Tibial artery (tissue), 4 donors: ENCODE results near the gene LRRC27.

Experiments used
- DNase-seq, 2 donors: peaks; one replicate each; pipeline ENCODE4 v3.0.0-alpha.2; 2019
- H3K27ac ChIP-seq, 2 donors: fragments of 200-600 bp; sonication (generic) in 1 of 2; 1 replicate in 1 of 2; 2 replicates in 1 of 2; pipeline ENCODE4 v1.5.1; 2018 to 2019; ENCODE audit warnings: mild to moderate bottlenecking in 1 of 2
- H3K27me3 ChIP-seq, 2 donors: fragments of 200-600 bp; sonication (generic) in 1 of 2; one replicate each; pipeline versions ENCODE4 v1.5.1 to v1.6.0; 2016 to 2019
- H3K36me3 ChIP-seq, 3 donors: fragments of 200-600 bp; sonication (generic) in 2 of 3; one replicate each; pipeline ENCODE4 v1.5.1; 2016 to 2019; ENCODE audit warnings: mild to moderate bottlenecking in 2 of 3
- H3K4me1 ChIP-seq, 4 donors: fragments of 200-600 bp; sonication (generic) in 2 of 4; 1 replicate in 3 of 4; 2 replicates in 1 of 4; pipeline ENCODE4 v1.5.1; 2016 to 2019
- H3K4me3 ChIP-seq, 2 donors: fragments of 200-600 bp; sonication (generic) in 1 of 2; 1 replicate in 1 of 2; 2 replicates in 1 of 2; pipeline ENCODE4 v1.5.1; 2018 to 2019; ENCODE audit warnings: mild to moderate bottlenecking in 2 of 2
- H3K9me3 ChIP-seq, 3 donors: fragments of 200-600 bp; sonication (generic) in 1 of 3; one replicate each; pipeline ENCODE4 v1.5.1; 2016 to 2019
- intact Hi-C: fragments of 100-400 bp; cut with DNase I; formaldehyde crosslinking; loops from one replicate; pipeline ENCODE4 v1.15.0; 2023; ENCODE audit warnings: low total_unique reads
- TF ChIP-seq, protein P1 (sequence below), 2 experiments: fragments of 200-600 bp in 1 of 2; fragments of 450-650 bp in 1 of 2; IDR thresholded peaks; one replicate each; pipeline ENCODE4 v1.5.1; 2017 to 2019; ENCODE audit warnings: antibody characterized with exemption in 2 of 2, mild to moderate bottlenecking in 1 of 2, moderate library complexity in 1 of 2

Gene LRRC27

DNA sequence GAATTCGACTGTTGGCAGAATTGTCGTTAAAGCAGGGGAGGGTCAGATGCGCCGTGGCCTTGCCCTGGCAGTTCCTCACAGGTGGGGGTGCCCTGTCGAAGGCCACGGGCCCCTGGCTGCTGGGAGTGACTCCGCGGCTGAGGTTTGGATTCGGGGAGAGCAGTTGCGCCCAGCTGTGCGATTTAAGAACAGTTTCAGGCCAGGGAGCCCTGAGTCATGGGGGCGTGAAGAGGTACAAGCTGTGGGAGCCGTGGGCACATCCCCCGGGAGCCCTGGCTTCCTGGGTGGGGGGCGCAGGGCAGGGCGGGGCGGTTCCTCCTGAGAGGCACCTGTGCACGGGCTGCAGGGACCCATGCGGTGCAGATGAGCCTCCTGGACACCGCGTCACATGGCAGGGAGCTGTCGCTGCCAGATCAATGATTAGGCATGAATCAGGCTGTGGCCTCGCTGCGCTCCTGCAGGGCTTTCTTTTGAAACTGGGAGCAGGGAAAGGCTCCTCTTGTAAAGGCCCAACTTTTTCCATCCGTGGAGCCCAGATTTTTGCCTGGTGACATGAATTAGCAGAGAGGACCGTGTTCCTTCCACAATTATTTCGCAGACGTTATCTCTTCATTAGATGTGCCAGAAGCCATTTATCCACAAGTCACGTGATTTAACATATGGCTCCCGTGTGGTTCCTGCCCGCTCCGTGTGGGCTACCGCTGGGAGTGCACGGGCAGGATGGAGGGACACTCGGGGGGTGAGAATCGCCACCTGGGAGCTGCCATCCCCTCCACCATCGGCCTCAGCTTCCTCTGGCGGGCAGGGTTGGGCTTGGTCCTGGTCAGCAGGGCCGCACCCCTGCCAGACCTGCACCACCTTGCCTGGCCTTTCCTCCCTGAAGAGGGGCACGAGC, 65.9 kb downstream of the LRRC27 start:
- Histone ChIP-seq H3K4me1 (peaks cover 0 to 57% (median 29%) of the 10 kb centered on the region in 4 donors), H3K36me3 (peaks cover 0 to under 1% (median 0%) of the 10 kb centered on the region in 3 donors), H3K27ac (peak overlapping the region; percentile 88 to 98), H3K9me3 (no peaks in the 10 kb centered on the region), H3K27me3 (no peaks in the 10 kb centered on the region), H3K4me3 (peak overlapping the region; percentile 98 to 99)
- TF ChIP-seq, protein P1, sequence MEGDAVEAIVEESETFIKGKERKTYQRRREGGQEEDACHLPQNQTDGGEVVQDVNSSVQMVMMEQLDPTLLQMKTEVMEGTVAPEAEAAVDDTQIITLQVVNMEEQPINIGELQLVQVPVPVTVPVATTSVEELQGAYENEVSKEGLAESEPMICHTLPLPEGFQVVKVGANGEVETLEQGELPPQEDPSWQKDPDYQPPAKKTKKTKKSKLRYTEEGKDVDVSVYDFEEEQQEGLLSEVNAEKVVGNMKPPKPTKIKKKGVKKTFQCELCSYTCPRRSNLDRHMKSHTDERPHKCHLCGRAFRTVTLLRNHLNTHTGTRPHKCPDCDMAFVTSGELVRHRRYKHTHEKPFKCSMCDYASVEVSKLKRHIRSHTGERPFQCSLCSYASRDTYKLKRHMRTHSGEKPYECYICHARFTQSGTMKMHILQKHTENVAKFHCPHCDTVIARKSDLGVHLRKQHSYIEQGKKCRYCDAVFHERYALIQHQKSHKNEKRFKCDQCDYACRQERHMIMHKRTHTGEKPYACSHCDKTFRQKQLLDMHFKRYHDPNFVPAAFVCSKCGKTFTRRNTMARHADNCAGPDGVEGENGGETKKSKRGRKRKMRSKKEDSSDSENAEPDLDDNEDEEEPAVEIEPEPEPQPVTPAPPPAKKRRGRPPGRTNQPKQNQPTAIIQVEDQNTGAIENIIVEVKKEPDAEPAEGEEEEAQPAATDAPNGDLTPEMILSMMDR (IDR thresholded peaks at IDR 0.05): no peak
- intact Hi-C loops: loop anchor here (1.0 to 10.0 kb wide), 4 partner anchors 23 to 247 kb away; partner anchors contain the start of gene LRRC27
- DNase-seq: no peak

DNA sequence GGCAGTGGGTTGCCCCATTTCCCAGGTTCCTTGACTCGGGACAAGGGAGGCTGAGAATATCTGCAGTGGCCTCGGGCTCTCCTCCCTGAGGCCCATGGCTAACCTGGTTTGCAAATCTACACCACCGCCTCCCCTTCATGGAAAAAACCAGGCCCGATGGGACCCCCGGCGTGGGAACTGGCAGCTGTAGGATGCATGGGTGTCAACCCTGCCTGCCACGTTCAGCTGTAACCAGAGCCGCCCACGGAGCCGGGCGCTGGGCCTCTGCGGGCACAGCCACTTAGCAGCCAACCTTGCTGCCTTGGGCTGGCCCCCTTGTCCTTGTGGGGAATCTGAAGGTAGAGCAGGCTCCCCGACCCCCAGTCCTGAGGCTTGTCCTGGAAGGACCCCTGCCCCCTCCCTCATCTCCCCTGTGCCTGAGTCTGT, 66.6 kb downstream of the LRRC27 start:
- H3K9me3 ChIP-seq: no peaks in the 10 kb centered on the region
- no peak for DNase-seq
- peaks cover 0 to 6% (median 0%) of the 10 kb centered on the region in 3 donors for H3K36me3 ChIP-seq
- H3K27ac ChIP-seq: no peak overlapping the region
- TF ChIP-seq, protein P1 (IDR thresholded peaks at IDR 0.05): no peak
- intact Hi-C loops: loop anchor here (10.0 kb wide), 3 partner anchors 64 to 246 kb away; partner anchors contain the start of gene LRRC27
- H3K4me3 ChIP-seq: no peak overlapping the region
- no peaks in the 10 kb centered on the region for H3K27me3 ChIP-seq
- H3K4me1 ChIP-seq: peaks cover 0 to 57% (median 29%) of the 10 kb centered on the region in 4 donors

DNA sequence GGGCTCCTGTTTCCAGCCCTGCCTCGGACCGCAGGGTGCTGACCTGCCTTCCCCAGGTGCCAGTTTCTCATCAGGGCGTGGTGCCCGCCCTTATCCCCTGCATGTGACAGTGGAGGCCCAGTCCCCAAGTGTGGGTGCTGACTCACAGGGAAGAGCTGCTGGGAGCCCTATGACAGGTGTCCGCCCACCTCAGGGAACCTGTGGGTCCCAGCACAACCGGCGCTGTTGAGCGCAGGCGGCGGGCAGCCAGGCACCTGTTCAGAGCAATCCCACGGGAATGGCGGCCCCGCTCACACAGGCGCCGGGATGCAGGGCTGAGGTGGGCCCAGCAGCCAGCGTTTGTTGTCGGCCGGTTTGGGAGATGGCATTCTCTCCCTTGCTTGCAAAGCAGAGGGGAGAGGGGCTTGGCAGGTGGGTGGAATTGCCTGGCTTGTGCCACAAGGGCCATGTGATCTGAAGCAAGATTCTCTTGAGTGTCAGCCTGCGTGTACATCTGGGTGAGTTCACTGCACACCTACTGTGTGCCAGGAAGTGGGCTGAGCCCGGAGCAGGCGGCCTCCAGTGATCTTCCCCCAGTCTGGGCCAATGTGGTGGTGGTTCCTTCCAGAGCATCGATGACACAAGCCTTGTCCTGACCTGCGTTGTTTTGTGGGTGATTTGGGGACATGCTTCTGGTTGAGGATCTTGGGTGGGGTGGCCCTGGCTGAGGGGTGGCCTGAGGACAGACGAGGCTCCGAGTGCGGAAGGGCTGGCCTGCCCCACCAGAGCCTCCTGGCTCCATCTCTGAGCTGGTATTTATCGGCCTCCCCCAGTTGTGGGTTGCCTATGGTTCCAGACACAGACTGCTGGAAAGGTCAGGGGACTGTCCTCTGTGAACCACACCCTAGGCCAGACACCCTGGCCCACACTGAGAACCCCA, 67.4 kb downstream of the LRRC27 start:
- H3K4me3 ChIP-seq: no peak overlapping the region
- H3K27ac ChIP-seq: no peak overlapping the region
- H3K27me3 ChIP-seq: no peaks in the 10 kb centered on the region
- TF ChIP-seq, protein P1 (IDR thresholded peaks at IDR 0.05): no peak
- peaks cover 0 to 56% (median 29%) of the 10 kb centered on the region in 4 donors for H3K4me1 ChIP-seq
- DNase-seq: no peak
- H3K36me3 ChIP-seq: peaks cover 0 to 7% (median 0%) of the 10 kb centered on the region in 3 donors
- H3K9me3 ChIP-seq: no peaks in the 10 kb centered on the region
- intact Hi-C loops: loop anchor here (10.0 kb wide), 3 partner anchors 65 to 245 kb away; partner anchors contain the start of gene LRRC27

DNA sequence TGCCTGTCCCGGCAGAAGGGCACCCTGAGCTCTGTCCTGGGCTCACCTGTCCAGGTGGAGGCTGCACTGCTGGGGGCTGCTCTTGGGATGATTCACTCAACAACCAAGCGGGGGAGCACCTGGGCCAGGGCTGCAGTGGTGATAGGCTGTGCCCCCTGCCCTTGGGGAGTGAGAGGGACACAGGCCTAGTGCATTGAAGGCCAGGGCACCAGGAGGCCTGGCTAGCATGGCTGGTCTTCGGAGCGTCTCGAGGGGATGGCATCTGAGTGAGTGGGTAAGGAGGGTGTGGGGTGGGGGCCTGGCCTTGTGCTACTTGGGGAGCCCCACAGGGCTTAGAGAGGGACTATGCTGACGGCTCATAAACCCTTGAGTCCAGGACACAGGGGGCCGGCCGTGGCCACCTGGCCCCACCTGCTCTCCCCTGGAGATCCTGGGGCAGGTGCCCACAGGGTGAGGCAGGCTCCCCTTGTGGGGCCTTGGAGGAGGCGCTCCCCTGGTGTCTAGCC, 68.1 kb downstream of the LRRC27 start:
- TF ChIP-seq, protein P1 (IDR thresholded peaks at IDR 0.05): no peak

DNA sequence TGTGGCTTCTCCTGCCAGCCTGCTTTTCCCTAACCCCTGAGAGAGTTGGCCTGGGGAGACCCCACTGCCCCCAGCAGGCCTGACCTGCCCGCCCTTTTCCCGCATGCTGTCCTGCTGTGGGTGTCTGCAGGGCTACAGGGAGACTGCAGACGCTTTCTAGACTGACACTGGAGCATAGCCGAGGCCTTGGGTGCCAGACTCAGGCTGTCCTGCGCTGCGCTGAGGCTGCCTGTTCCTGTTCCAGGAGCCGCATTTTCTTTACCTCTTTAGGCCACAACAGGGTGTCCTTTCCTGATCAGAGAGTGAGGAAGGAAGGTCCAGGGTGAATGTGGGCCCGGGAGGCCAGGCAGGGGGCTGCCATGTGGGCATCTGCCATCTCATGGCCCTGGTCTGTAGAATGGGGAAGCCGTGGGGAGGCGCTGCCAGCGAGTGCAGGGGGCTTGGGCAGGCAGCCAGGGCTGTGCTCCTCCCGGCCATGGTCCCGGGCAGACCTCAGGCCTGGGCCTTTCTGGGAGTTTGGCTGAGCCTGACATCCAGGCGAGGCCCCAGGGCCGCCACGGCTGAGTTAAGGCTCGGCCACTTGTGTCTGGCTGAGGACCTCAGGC, 68.7 kb downstream of the LRRC27 start:
- no peak overlapping the region for H3K4me3 ChIP-seq
- no peak for DNase-seq
- TF ChIP-seq, protein P1 (IDR thresholded peaks at IDR 0.05): no peak
- H3K4me1 ChIP-seq: peaks cover 0 to 46% (median 20%) of the 10 kb centered on the region in 4 donors
- intact Hi-C loops: no loop called here
- H3K36me3 ChIP-seq: peaks cover 9 to 19% (median 11%) of the 10 kb centered on the region in 3 donors
- H3K9me3 ChIP-seq: no peaks in the 10 kb centered on the region
- H3K27ac ChIP-seq: no peak overlapping the region
- no peaks in the 10 kb centered on the region for H3K27me3 ChIP-seq

More for the DNA sequence above, 68.1 kb downstream of the LRRC27 start:
- no peaks in the 10 kb centered on the region for H3K27me3 ChIP-seq
- no peak for DNase-seq
- H3K27ac ChIP-seq: no peak overlapping the region
- intact Hi-C loops: no loop called here
- H3K4me1 ChIP-seq: peaks cover 0 to 50% (median 25%) of the 10 kb centered on the region in 4 donors
- H3K9me3 ChIP-seq: no peaks in the 10 kb centered on the region
- H3K36me3 ChIP-seq: peaks cover 3 to 14% (median 6%) of the 10 kb centered on the region in 3 donors
- H3K4me3 ChIP-seq: no peak overlapping the region
